Left ventricle myocardium inferior (tissue), 1 donor: ENCODE results near the gene BCL11B. TPM values are rescaled to one million over a fixed set of nuclear protein-coding genes. Genes with fewer than 3 reads are reported as not detected.

ENCODE experiments used
- DNase-seq: peaks from one replicate; pipeline ENCODE4 v3.0.0-alpha.2; 2020
- H3K27ac ChIP-seq: fragments of 200-600 bp; replicated peaks from 2 replicates; pipeline ENCODE4 v1.8.0; 2021
- H3K27me3 ChIP-seq: fragments of 200-600 bp; 2 replicates; pipeline ENCODE4 v1.8.0; 2021; ENCODE audit warnings: low read depth
- H3K36me3 ChIP-seq: fragments of 200-600 bp; 2 replicates; pipeline ENCODE4 v1.8.0; 2021
- H3K4me1 ChIP-seq: fragments of 200-600 bp; 2 replicates; pipeline ENCODE4 v1.8.0; 2021
- H3K4me3 ChIP-seq: fragments of 200-600 bp; 2 replicates; pipeline ENCODE4 v1.8.0; 2021; ENCODE audit warnings: mild to moderate bottlenecking, moderate library complexity
- H3K9me3 ChIP-seq: fragments of 200-600 bp; replicated peaks from 2 replicates; pipeline ENCODE4 v1.8.0; 2021
- intact Hi-C: fragments of 100-400 bp; cut with micrococcal nuclease; formaldehyde crosslinking; loops from one replicate; pipeline ENCODE4 v1.11.0; 2022
- total RNA-seq: library from RNA; stranded (reverse); fragmentation: NEBNext Ultra II Directional; extraction: Animal tissue kit (Norgen Biotek cat#: 25700); gene quantifications from one replicate; pipeline ENCODE4 v1.2.1, GENCODE V29; 2021
- TF ChIP-seq, protein P1 (sequence below): fragments of 200-600 bp; IDR thresholded peaks from 2 replicates; pipeline ENCODE4 v1.8.0; 2021; ENCODE audit warnings: antibody characterized with exemption, mild to moderate bottlenecking, borderline replicate concordance
- donor health status: DM: no; HTN: yes; CAD: no; lungs with severe emphysema.

The BCL11B gene
- total RNA-seq, 1 donor from 2014 or later = 0.11 TPM

DNA sequence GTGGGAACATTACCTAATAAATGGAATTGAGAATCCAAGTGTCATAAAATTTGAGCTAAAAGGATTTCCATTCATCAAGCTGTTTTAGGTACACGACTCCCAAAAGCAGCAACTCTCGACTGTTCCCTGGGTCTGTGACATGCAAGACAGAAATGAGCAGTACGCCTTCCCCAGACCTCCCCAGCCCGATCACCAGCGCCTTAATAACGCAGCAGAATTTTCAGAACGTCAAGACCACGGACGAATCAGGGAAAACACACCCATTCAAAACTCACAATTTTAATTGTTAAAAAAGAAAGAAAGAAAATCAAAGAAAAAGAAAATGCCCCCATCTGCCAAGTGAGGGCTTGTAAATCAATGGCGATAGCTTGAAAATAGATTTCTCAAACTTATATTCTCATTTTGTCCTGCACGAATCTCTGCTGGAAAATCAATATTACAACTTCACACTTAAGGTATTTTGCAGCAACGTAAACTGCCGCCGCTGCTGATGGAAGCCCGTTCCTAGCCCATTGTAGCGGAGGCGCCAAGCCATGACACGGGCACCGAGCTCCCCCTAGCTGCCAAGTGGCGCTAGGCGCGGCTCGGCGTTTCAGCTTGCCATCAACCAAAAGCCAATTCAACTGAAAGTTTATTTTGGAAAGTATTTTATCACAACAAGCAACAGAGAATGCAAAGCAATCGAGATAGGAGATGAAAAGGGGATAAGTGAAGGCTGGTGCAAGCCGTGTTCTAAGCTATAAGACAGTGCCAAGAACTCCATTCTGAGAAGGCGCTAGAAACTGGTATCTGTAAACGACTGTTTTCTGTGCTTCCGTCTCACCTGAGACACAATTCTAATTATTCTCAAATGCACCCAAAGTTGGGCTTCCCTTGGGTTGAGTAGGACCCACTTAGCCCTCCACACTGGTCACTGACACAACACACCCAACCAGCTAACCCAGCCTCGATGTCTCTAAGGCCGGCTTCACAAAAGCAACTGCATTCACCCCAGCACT, 5.5 kb downstream of the BCL11B start:
- intact Hi-C loops = no loop called here
- TF ChIP-seq, protein P1, sequence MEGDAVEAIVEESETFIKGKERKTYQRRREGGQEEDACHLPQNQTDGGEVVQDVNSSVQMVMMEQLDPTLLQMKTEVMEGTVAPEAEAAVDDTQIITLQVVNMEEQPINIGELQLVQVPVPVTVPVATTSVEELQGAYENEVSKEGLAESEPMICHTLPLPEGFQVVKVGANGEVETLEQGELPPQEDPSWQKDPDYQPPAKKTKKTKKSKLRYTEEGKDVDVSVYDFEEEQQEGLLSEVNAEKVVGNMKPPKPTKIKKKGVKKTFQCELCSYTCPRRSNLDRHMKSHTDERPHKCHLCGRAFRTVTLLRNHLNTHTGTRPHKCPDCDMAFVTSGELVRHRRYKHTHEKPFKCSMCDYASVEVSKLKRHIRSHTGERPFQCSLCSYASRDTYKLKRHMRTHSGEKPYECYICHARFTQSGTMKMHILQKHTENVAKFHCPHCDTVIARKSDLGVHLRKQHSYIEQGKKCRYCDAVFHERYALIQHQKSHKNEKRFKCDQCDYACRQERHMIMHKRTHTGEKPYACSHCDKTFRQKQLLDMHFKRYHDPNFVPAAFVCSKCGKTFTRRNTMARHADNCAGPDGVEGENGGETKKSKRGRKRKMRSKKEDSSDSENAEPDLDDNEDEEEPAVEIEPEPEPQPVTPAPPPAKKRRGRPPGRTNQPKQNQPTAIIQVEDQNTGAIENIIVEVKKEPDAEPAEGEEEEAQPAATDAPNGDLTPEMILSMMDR = peak; percentile 98
- Histone ChIP-seq H3K4me1 (peaks cover 24% of the 10 kb centered on the region), H3K27me3 (peaks cover 100% of the 10 kb centered on the region), H3K9me3 (no peaks in the 10 kb centered on the region), H3K36me3 (no peaks in the 10 kb centered on the region), H3K4me3 (no peak overlapping the region), H3K27ac (no peak overlapping the region)
- DNase-seq = peak; percentile 68

DNA sequence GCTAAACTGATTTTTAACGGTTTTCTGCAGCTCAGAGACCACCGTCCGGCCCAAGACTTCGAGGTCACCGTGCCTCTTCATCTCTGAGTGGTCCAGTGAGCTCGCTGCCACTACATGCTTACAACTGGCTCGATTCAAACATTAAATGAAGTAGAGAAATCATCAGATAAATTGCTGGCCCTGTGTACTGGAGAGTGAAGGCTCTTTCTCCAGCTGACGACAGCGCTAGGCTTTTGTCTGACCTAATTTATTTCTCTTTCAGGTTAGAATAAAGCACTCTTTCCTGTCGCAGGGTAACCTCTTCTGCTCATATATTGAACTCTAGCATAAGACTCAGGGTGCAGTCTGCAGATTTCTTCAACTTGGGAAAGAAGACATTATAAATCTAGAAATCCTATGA, 6.4 kb downstream of the BCL11B start:
- TF ChIP-seq, protein P1 = no peak
- Histone ChIP-seq H3K27me3 (peaks cover 100% of the 10 kb centered on the region), H3K36me3 (no peaks in the 10 kb centered on the region), H3K27ac (no peak overlapping the region), H3K4me3 (no peak overlapping the region), H3K9me3 (no peaks in the 10 kb centered on the region), H3K4me1 (peaks cover 15% of the 10 kb centered on the region)
- intact Hi-C loops = no loop called here
- DNase-seq = no peak

DNA sequence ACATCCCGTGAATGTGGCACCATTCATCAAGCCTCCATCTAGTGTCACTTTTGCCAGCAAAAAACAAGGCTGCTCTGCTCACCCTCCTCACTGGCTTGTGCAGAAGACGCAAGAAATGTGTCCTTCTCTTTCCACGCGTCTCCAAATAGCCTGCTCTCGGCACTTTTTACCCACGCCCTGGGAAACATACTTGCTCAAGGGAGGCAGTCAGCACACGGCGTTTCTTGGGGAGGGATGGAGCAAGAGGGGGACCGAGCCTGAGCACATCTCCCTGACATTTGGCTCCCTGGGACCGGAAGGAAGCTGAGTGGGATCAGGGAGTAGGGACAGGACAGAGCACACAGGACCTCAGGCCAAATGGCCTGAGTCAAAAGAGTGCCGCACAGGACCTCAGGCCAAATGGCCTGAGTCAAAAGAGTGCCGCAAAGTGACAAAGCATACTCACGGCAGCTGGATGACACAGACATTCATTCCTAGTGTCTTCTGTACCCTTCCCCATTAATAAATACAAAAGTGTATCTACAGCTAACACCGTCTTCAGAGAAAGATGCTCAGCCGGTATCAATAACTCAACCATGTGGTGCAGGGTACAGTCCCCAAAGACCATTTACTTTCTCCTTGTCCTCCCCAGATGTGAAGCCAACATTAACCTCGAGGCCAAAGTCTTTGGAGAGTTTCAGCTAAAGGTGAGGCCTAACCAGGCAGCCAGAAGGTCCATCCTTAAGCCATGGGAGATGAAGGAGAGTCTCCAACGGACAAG, 7.1 kb downstream of the BCL11B start:
- Histone ChIP-seq H3K9me3 (no peaks in the 10 kb centered on the region), H3K27me3 (peaks cover 100% of the 10 kb centered on the region), H3K4me1 (peaks cover 8% of the 10 kb centered on the region), H3K4me3 (no peak overlapping the region), H3K27ac (no peak overlapping the region), H3K36me3 (no peaks in the 10 kb centered on the region)
- TF ChIP-seq, protein P1 = no peak
- no peak for DNase-seq
- intact Hi-C loops = no loop called here

DNA sequence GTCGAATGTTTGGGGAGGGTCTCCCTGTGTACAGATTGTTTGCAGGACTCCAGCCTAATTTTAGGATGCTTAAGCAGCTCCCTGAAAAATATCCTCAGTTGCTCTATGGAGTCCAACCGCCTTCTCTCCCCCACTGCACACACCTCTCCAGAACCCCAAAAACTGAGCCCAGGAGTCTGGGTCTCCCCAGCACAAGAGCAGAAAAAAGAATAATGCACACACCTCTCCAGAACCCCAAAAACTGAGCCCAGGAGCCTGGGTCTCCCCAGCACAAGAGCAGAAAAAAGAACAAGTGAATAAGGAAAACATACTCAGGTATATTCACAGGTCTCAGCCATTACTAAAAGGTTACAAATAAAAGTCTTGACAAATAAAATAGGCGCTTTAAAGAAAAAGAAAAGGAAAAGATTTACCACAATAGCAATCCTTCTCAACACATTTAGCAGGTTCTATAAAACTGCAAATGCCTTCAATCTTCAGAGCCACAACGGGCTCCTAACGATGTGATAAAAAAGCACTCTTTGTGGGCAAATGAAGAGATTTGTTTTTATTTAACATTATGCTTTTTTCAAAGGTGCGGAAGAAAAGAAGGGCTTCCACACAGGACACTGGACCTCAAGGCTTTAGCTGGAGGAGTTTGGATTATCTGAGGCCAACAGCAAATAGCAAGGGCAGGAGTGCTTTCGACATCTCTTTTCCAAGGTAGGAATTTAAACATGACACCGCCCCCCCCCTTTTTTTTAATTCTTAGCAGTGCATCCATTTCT, 8.2 kb downstream of the BCL11B start:
- TF ChIP-seq, protein P1 = no peak
- Histone ChIP-seq H3K27me3 (peaks cover 100% of the 10 kb centered on the region), H3K9me3 (no peaks in the 10 kb centered on the region), H3K27ac (no peak overlapping the region), H3K4me3 (no peak overlapping the region), H3K4me1 (peaks cover 3% of the 10 kb centered on the region), H3K36me3 (no peaks in the 10 kb centered on the region)
- intact Hi-C loops = no loop called here
- DNase-seq = no peak

DNA sequence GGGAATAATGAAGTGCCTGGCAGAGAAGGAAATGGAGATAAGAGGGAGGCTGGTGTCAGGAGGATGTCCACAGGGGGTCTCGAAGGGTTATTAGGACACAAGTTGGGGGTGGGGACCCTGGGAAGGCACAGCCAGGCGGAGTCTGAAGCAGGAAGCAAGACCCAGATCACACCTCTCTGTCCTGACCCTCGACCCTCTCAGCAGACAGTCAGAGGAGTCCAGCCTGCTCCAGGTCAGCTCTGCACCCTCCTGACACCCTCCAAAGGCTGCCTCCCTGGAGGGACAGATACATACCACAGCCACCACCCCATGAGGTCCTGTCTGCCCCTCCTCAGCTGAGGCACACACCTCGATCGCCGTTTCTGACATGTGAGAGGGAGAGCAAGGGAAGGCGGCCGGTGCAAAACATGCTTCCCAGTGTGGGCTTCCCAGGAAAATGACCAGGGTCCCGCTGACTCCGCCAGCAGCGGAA, 9.0 kb downstream of the BCL11B start:
- Histone ChIP-seq H3K4me3 (no peak overlapping the region), H3K4me1 (peaks cover 3% of the 10 kb centered on the region), H3K36me3 (no peaks in the 10 kb centered on the region), H3K27me3 (peaks cover 100% of the 10 kb centered on the region), H3K27ac (no peak overlapping the region), H3K9me3 (no peaks in the 10 kb centered on the region)
- no peak for DNase-seq
- TF ChIP-seq, protein P1 = no peak
- intact Hi-C loops = no loop called here
